Measurements from ENCODE around the gene TOP2A. TPM values are rescaled to one million over a fixed set of nuclear protein-coding genes. Genes with fewer than 3 reads are reported as not detected.

TOP2A gene
- total and polyA plus RNA-seq, 9 of the 15 experiments (the other 6 are each of a cell fraction or from before 2014, with no cell fraction given) = 133 to 347 (median 259) TPM

- no peak for TF ChIP-seq SRSF3 (IDR thresholded peaks at IDR 0.05; ENCODE audit: insufficient read depth, low read length)
- TF ChIP-seq EHMT2 (IDR thresholded peaks at IDR 0.05) = no peak
- no peak for TF ChIP-seq CHCHD3 (CRISPR knock-in tag; IDR thresholded peaks at IDR 0.05)
- TF ChIP-seq ZFP36 (IDR thresholded peaks at IDR 0.05; ENCODE audit: low read depth, low read length, partially characterized antibody) = no peak
- TF ChIP-seq GTF3C2 (IDR thresholded peaks at IDR 0.05; ENCODE audit: borderline replicate concordance, extremely low read depth, insufficient read length) = no peak
- TF ChIP-seq JUNB (CRISPR knock-in tag; conservative IDR thresholded peaks at IDR 0.05) = no peak
- TF ChIP-seq TCFL5 (CRISPR knock-in tag; conservative IDR thresholded peaks at IDR 0.05) = no peak
- TF ChIP-seq HDAC8 (tag; IDR thresholded peaks at IDR 0.05) = no peak
- no peak for TF ChIP-seq STAT5B (CRISPR knock-in tag; IDR thresholded peaks at IDR 0.05)
- TF ChIP-seq TRIM28 (IDR thresholded peaks at IDR 0.05) = no peak
- TF ChIP-seq PRDM10 (IDR thresholded peaks at IDR 0.05; ENCODE audit: partially characterized antibody) = no peak
- no peak for TF ChIP-seq EZH2 (IDR thresholded peaks at IDR 0.05; ENCODE audit: borderline replicate concordance, low read depth, low read length)
- TF ChIP-seq BCOR (IDR thresholded peaks at IDR 0.05) = 0 out of 2 replicates have a peak, but pooled peaks have one; percentile 37
- no peak for TF ChIP-seq L3MBTL2 (IDR thresholded peaks at IDR 0.05)
- TF ChIP-seq STAT5A (IDR thresholded peaks at IDR 0.05; ENCODE audit: borderline replicate concordance, low read length) = no peak
- no peak for TF ChIP-seq CREB1 (IDR thresholded peaks at IDR 0.05)
- no peak for TF ChIP-seq CREB1 (CRISPR knock-in tag; IDR thresholded peaks at IDR 0.05)
- TF ChIP-seq FOXA1 (IDR thresholded peaks at IDR 0.05; ENCODE audit: borderline replicate concordance) = no peak
- TF ChIP-seq ZNF253 (CRISPR knock-in tag; conservative IDR thresholded peaks at IDR 0.05) = no peak
- TF ChIP-seq TRIM25 (IDR thresholded peaks at IDR 0.05; ENCODE audit: borderline replicate concordance) = no peak
- TF ChIP-seq CEBPG (CRISPR knock-in tag; IDR thresholded peaks at IDR 0.05) = no peak
- no peak for TF ChIP-seq CEBPG (tag; conservative IDR thresholded peaks at IDR 0.05 in 1 of 2, IDR thresholded peaks at IDR 0.05 in 1 of 2)
Observed at GRCh38 chr17:40417258-40417608, 463 bp downstream of the TOP2A start (continued).
